BJ (cell line): ENCODE results near the gene LARP4B. TPM values are rescaled to one million over a fixed set of nuclear protein-coding genes. Genes with fewer than 3 reads are reported as not detected.

Source experiments
- CTCF ChIA-PET: fragments of 350-600 bp; formaldehyde crosslinking; extraction: SDS; loops from one replicate; lab custom pipeline; 2021; ENCODE audit warnings: antibody characterized with exemption, inconsistent platforms; lab: Yijun Ruan, JAX
- POLR2A ChIA-PET: fragments of 300-600 bp; sonication (Branson Sonifier 250); formaldehyde crosslinking; extraction: SDS; loops from one replicate; lab custom pipeline; 2021; ENCODE audit warnings: antibody characterized with exemption; lab: Charles Lee
- DNase-seq: peaks from one replicate; pipeline ENCODE4 v3.0.0-alpha.2; 2011; ENCODE audit warnings: low read depth
- H3K27me3 ChIP-seq: 2 replicates; pipeline ENCODE4 v1.6.0; 2011; ENCODE audit warnings: low read length; ENCODE audit not compliant: control insufficient read depth, insufficient read depth
- H3K36me3 ChIP-seq: 2 replicates; pipeline ENCODE4 v1.5.1; 2011; ENCODE audit warnings: low read length; ENCODE audit not compliant: control insufficient read depth, insufficient read depth
- H3K4me3 ChIP-seq: 2 replicates; pipeline ENCODE4 v1.5.1; 2011; ENCODE audit warnings: low read depth, mild to moderate bottlenecking, control low read depth, low read length
- CTCF ChIP-seq: IDR thresholded peaks from 2 replicates; pipeline ENCODE4 v1.5.1; 2011; ENCODE audit warnings: low read depth, mild to moderate bottlenecking, control low read depth, inconsistent platforms, low read length, moderate library complexity; ENCODE audit not compliant: insufficient read depth
- polyA plus RNA-seq: library from polyadenylated mRNA; depleted of rRNA; stranded (reverse); fragments of >200 nt; gene quantifications from 2 replicates; pipeline ENCODE4 v1.2.3, GENCODE V29; 2011

The LARP4B gene
- polyA plus RNA-seq, 1 experiment: 38.4 TPM

- Histone ChIP-seq H3K36me3 (no peaks in the 10 kb centered on the region), H3K4me3 (no peak overlapping the region), H3K27me3 (no peaks in the 10 kb centered on the region; the same call in 1 of the 2 replicates)
- no peak for DNase-seq
- no peak for TF ChIP-seq CTCF
- CTCF ChIA-PET: interaction anchor here (0.8 to 1.3 kb wide), 3 partner anchors 8 to 14 kb away, joined by 3 to 6 read pairs (median 3); no protein-coding TSS in a partner anchor
- POLR2A ChIA-PET: interaction anchor here (0.5 kb wide), 1 partner anchor 186 kb away, joined by 3 read pairs; no protein-coding TSS in a partner anchor
Observed at GRCh38 chr10:970311-971149, 39.0 kb upstream of the LARP4B start.

- ChIA-PET CTCF (no interaction called here), POLR2A (no interaction called here)
- DNase-seq: no peak
- TF ChIP-seq CTCF: no peak
- H3K27me3 ChIP-seq: no peaks in the 10 kb centered on the region; the same call in 1 of the 2 replicates
- no peaks in the 10 kb centered on the region for H3K36me3 ChIP-seq
- no peak overlapping the region for H3K4me3 ChIP-seq
Observed at GRCh38 chr10:969473-970150, 38.1 kb upstream of the LARP4B start.

GRCh38 chr10:968546-969199 is 37.2 kb upstream of the LARP4B start:
- TF ChIP-seq CTCF: no peak
- H3K36me3 ChIP-seq: no peaks in the 10 kb centered on the region
- DNase-seq: no peak
- H3K4me3 ChIP-seq: no peak overlapping the region
- POLR2A ChIA-PET: no interaction called here
- H3K27me3 ChIP-seq: no peaks in the 10 kb centered on the region; the same call in 1 of the 2 replicates
- CTCF ChIA-PET: no interaction called here

GRCh38 chr10:966466-967235 is 35.1 kb upstream of the LARP4B start:
- ChIA-PET POLR2A (no interaction called here), CTCF (interaction anchor here (0.7 kb wide), 1 partner anchor 15 kb away, joined by 3 read pairs; no protein-coding TSS in a partner anchor)
- no peak overlapping the region for H3K4me3 ChIP-seq
- no peak for TF ChIP-seq CTCF
- H3K36me3 ChIP-seq: no peaks in the 10 kb centered on the region
- no peak for DNase-seq
- no peaks in the 10 kb centered on the region; the same call in 1 of the 2 replicates for H3K27me3 ChIP-seq
